Stimulated activated CD4-positive, alpha-beta T cell treated with anti-CD3 and anti-CD28 coated beads, Interleukin-1b, Interleukin-23, amount 100 ng/mL, for 48 hours (primary cell): ENCODE data around the gene CTXND1.
A peak's percentile ranks its signal among the peaks of the same experiment; 100 is the strongest.

Experiments used
- DNase-seq: peaks from one replicate; pipeline ENCODE4 v3.0.0-alpha.2; 2020

The CTXND1 gene

DNA sequence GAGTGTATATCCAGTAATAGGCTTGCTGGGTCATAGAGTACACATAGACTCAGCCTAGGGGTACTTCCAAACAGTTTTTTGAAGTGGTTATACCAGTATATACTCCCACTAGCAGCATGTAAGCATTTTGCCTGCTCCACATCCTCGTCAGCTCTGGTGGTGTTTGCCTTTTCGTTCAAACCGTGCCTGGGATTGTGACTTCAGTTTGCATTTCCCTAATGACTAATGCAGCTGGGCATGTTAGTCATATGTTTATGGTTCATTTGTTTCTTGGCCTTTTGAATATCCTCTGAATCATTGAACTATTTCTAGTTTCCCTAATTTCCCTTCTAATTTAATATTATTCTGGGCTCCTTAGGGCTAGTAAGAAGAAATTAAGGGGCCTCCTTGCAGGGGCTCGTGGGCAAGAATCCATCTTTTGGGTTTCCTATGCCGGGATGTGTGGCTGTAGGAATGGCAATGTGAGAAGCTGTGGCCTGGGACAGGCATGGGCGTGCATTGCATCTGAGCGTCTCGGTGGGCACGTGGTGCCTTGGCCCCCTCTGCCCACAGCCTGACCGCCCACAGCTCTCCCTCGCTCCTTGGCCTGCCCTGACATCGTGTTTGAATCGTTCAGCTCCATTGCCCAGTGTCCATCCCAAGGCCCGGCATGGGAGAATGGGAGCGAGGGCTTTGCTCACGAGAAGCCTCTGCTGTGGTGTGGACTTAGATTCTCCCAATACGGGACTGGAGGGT lies 72.8 kb downstream of the CTXND1 start:
- no peak for DNase-seq

DNA sequence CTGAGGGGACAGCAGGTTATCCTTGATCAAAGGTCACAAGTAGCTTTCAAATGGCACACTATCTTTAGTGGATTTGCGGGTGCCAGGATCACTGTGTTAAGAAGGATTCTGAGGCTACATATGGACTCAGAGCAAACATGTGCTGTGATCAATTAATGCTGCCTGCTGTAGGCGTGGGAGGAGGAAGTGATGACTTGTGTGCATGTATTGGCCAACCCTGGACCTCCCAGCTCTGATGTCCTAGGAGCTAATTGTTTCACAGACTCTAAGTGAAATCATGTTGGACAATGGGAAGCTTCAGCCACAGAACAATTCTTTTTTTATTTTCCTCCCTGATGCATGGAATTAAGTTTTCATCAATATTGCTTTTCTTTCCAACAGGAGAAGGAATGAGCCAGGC lies 74.9 kb downstream of the CTXND1 start:
- no peak for DNase-seq

DNA sequence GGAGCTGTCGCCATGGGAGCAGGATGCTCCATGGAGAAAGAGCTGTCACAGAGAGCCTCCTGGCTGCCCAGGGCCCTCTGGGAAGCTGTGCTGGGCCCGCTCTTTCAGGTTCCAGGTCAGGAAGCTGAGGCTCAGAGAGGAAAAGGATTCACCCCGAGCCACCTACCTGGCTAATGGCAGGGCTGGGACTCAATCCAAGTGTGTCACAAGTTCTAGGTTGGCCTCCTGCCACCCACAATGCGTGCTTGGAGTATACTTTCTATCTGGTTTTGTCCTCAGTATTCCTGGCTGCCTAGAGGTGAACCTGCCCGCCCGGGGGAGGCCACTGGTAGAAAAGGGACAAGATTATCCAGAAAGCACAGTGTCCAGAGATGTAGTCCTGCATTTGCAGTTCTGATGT lies 75.6 kb downstream of the CTXND1 start:
- DNase-seq: no peak

DNA sequence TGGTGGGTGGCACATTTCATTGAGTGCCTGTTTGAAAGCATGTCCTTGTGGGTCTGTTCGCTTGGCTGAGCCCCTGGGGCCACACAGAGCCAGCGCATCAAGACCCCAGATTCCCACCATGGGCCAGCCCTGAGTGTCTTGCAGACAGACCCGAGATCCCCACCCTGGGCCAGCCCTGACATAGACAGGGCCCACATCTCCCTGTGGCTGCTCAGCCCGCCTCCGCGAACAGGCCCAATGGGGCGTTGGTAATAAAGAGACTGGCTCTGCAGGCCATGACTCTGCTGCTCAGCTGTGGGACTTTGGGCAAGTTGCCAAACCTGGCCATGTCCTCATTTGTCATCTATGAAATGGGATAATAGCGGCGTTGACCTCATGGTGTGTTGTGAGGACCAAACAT lies 76.6 kb downstream of the CTXND1 start:
- no peak for DNase-seq

DNA sequence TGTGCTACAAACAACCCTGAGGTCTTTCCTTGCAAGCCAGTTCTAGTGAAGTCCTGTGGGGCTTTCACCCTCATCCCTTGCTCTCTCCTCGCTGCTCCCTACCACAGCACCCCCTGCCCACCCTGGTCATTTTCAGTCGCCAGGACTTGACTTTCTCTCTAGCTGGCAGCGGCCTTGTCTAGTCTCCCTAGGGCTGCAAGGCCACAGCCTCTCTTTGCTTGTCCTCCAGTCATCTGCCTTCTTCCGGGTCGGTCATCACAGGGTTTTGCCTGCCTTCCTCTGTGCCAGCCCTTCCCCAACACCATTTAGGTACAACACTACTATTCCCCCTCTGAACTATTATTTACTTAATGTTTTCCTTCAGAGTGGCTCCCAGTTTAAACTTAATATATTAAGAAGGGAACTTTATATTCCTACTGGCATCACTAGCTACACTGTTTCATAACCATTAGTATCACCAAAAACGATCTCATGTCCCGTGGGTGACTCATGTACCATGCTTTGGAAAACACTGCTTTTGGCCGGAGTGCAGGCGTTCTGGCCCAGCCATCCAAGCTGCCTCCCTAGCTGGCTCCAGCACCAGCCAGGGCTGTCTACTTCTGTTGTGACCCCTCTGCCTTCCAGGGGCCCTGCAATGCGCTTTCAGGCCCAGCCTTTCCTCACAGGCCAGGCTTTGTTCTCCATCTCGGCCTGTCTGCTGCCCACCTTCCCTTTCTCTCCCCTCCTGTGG lies 77.8 kb downstream of the CTXND1 start:
- no peak for DNase-seq

DNA sequence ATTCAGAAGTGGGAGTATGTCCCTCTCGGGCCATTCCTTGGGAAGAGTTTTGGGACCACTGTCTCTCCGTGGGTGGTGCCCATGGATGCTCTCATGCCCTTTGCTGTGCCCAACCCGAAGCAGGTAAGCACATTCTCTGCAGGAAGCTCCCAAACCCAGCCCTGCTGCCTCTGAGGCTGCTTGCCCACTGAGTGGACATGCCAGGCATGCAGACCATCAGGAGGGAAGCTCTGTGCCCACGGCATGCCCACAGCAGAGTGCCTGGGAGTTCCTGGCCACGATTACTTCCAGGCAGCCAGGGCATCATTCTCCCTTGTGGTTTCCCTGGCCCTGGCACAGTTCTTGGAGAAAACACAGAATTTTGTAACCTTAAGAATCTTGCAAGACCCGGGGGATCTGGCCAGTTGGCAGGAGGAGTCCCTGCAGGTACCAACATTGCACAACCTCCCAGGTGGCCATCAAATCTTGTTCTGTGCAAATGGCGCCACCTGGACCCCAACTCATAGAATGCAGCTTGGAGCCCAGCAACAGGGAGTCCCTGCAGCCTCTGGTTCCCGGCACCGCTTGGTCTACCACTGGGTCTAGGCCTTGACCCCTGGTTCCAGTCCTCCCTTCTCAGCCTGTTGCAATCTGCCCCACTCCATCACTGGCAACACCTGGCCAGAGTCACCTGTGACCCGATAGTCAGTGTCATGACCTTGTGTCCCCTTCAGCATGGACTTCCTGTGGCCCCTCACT lies 78.8 kb downstream of the CTXND1 start:
- DNase-seq: peak; percentile 76

DNA sequence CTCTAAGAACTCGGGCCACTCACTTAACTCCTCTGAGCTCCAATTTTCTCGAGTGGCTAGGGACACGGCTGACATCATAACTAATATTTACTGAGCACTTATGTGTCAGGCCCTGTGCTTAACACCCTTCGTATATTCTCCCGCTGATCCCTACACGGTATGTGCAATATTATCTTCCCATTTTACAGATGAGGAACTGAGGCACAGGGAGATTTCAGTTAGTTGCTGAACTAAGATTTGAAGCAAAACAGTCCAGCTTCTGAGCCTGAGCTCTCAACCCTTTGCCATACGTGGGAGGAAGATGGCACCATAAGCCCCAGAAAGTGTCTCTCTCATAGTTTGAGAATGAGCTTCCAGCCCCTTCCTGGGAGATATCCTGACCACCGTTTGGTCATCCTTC lies 79.6 kb downstream of the CTXND1 start:
- no peak for DNase-seq

DNA sequence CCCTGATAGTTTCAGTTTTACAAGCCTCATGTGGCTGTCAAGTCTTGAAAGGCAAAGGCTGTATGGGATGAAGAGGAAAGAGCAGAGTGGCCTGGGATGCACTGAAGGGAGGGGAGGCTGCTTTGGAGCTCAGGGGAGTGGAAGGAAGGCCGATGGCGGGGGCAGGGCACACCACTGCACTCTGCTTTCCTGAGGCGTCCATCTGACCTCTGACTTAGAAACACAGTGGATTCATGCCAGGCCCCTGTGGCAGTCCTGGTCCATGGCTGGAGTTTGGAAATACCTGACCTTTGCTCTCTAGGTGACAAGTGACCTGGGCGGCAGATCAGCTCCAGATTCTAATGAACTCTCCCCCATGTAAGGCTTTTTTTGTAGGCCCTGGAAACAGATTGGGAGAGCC lies 80.2 kb downstream of the CTXND1 start:
- DNase-seq: no peak

DNA sequence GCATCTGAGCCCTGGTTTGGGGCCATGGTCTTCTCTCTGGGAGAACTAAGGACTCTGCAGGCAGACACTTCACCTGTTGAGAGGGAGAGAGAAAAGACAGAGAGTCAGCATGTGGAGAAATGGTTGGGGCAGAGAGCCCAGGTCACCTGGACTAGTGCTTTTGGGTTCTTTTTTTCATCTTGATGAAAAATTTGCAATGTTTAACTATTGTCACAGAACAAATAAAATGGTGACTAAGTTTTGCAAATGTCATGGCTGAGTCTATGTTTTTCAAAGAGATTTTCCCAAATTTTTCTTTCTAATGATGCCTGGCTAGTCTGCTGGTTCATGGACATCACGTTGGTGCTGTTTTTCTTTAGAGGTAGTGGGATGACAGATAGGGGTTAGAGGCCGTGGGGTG lies 81.4 kb downstream of the CTXND1 start:
- DNase-seq: no peak

DNA sequence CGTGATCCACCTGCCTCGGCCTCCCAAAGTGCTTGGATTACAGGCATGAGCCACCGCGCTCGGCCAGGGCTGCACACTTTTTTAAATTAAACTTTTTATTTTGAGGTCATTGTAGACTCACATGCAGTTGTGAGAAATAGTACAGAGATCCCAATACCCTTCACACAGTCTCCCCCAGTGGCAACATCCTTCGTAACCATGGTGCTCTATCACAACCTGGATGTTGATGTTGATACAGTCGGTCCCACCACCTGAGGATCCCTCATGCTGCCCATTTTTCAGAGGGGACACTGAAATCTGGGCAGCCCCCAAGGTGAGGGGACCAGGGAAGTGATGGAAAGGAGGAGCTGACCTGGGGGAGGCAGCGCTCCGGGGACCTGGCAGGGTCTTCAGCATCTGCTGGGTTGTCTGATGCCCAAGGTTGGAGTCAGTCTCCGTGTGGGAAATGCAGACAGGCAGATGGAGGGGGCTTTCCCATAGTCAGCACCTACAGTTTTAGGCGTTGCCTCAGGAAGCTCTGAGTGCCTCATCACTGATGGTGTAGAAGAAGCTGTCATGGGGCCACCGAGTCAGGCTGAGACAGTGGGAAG lies 82.2 kb downstream of the CTXND1 start:
- DNase-seq: no peak

DNA sequence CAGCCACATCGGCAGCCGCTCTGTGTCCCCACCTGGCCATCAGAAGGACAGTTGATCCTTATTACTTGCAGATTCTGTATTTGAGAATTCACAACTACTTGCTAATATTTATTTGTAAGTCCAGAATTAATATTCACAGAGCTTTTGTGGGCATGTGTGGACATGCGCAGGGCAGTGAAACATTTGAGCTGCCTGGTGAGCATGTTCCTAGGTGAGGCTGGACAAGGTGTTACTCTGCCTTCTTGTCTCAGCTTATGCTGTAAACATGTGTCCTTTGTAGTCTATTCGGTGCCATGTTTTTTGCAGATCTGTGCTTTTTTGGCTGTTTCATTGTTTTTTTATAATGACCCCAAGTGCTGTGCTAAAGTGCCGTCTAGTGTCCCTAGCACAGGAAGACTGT lies 83.6 kb downstream of the CTXND1 start:
- DNase-seq: no peak

DNA sequence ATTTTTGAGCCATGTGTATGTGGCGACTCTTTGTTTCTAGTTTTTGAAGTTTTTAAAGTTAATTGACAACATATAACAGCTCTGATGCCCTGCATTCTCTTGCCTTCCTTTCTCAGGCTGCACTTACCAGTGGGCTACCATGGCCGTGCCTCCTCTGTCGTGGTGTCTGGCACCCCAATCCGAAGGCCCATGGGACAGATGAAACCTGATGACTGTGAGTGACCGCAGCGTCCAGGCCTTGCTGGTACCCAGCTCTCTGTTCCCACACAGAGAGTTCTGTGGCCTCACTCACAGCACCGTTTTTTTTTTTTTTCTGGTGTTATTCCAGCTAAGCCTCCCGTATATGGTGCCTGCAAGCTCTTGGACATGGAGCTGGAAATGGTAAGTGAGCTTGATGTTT lies 84.1 kb downstream of the CTXND1 start:
- DNase-seq: no peak

DNA sequence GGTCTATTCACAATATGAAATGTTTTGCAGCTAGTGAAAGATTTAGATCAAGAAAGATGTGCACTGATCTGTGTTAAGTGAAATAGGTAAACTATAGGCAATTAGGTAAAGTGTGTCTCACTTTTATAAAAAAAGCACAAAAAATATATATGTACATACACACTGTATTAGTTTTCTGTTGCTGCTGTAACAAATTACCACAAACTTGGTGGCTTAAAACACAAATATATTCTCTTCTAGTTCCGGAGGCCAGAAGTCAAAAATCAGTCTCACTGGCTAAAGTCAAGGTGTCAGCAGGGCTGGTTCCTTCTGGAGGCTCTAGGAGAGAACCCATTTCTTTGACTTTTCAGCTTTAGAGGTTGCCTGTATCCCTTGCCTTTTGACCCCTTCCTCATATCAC lies 88.1 kb downstream of the CTXND1 start:
- no peak for DNase-seq

DNA sequence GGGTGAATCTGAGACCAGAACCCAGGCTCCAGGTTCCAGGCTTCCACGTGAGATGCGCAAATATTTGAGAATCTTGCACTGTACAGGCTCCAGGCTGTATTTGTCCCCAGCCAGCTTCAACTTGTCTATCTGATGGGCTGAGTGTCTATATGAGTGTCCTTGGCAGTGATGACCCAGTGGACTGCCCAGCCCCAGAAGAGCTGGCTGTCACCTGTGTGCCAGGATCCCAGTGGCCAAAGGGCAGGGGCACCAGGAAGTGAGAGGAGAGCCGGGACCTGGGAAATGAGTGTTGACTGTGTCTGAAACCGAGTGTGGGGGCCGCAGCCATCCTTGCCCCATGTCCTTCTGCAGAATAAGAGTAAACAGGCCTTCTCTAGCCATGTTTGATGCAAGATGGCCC lies 88.8 kb downstream of the CTXND1 start:
- DNase-seq: no peak

DNA sequence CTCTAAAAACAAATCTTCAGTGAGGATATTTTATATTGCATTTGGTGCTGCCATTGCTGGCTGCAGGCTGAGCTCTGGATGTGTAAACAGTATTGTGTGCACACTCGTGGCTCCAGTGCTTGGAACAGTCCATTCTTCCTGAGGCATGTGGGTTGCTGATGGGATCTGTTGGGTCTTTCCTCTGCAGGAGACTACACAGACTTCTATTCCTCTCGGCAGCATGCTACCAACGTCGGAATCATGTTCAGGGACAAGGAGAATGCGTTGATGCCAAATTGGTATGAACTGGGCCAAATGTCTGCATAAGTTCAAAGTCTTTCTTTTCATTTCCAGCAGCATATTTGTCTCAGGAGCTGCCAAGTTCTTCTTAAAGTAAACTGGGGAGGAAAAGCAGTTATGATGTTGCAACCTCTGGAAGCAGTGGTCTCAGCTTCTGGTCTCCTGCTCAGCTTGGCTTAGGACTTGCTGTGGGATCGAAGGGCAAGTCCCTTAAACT lies 89.9 kb downstream of the CTXND1 start:
- no peak for DNase-seq

DNA sequence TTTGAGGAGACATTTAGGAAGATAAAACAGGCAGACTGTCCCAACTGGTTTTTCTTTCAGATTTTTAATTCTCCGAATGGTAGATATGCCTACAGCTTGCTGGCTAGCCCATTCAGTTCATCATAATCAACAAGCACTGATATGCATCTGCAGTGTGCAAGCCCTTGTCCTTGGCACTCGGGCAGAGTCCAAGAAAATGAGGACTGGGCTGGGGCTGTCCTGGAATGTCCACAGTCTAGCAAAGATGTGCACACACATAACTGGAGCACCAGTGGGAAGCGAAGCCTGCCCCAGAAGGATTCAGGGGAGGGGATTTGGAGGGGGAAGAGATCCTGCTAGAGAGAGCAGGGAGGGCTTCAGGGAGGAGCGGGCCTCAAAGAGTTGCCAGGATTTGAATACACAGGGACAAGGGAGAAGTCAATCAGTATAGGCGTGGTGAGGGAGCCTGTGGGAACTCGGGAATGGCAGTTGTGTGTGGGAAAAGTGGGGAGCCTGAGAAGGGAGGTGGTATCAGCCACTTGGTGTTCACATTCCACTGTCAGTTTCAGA lies 90.5 kb downstream of the CTXND1 start:
- no peak for DNase-seq

DNA sequence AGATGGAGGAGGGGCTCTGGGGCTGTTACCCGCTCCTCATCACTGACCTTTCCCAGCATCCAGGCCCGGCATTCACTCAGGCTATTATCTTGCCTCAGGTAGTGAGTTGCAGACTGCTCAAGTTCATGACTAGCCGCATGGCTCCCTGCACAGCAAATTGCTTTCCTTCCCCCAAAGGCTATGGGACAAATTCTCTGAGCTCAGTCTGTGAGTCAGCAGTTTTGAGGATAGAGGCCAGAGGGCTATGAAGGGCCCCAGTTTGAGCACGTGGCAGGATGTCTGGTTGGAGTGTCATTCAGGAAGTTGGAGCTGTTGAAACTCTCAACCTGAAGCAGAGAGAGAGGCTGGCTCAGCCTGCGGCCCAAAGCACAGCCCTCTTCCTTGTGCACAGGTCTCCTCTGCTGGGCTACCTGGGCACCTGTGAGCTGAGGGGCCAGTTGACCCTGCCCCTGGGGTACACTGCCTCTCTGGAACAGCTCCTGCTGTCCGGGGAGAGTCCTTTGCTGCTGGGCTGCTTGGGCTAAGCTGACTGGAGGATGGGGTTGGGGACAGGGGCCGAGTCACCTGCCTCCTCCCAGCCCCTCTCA lies 91.3 kb downstream of the CTXND1 start:
- DNase-seq: peak; percentile 60

DNA sequence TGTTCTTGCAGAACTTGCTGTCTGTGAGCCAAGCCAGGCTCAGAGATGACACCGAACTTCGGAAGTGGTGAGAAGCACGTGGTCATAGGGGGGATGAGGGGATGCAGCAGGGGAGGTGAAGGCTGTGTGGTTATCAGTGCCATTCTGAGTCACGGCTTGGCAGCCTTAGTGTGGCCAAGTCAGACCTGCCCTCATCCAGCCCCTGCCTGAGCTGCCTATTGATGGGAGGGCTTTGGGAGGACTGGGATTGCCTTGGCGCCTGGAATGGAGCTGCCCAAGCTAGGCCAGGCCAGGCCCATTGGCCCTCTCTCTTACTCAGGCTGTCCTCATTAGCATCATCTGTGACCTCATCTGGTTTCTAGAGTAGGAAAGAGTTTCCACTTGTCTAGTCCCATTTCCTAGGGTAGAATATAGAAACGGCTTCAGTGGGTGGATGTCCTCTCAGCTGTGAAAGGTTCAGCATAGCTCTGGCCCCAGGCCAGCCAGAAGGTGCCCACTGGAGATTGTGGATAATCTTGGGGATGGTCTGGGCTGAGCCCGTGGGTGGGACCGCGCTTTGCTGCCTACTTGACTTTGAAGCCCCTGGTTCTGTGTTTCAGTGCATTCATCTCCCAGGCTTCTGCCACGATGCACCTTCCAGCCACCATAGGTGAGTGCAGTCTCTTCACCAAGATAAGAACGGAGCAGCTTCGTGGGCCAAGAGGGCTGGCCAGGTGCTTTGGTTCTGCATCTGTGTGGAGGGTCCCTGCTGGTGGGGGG lies 92.0 kb downstream of the CTXND1 start:
- no peak for DNase-seq

DNA sequence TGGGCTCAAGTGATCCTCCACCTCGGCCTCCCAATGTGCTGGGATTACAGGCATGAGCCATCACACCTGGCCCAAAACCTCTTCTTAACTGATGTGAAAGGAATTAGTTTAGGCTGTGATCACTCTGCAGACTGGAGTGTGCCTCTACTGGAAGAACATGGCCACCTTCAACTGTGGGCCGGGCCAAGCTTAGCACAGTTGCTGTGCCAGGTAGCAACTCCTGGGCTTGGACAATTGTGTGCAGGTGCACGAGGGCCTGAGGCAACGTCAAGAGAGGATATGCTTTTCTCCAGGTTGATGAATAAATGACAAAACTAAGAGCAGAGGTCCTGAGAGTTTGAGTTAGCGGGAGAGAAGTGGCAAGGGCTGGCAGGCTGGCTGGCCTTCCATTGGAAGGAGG lies 92.7 kb downstream of the CTXND1 start:
- DNase-seq: no peak

DNA sequence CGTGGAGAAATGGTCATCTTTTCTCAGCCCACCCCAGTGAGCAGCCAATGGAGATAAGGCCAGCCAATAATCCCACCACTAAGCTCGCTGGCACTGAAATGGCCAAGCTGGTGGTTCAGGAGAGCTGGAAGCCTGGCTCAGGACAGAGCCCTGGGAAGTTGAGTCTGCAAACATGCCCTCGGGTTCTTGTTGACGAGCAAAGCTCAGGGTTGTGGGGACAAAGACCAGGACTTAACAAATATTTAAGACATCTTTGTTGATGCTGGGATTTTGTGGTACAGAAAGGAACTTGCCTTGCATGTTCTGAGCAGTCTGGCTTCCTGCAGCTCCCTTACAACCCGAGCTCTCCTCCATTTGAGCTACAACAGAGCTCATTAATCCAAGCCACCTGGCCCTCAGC lies 94.8 kb downstream of the CTXND1 start:
- no peak for DNase-seq

DNA sequence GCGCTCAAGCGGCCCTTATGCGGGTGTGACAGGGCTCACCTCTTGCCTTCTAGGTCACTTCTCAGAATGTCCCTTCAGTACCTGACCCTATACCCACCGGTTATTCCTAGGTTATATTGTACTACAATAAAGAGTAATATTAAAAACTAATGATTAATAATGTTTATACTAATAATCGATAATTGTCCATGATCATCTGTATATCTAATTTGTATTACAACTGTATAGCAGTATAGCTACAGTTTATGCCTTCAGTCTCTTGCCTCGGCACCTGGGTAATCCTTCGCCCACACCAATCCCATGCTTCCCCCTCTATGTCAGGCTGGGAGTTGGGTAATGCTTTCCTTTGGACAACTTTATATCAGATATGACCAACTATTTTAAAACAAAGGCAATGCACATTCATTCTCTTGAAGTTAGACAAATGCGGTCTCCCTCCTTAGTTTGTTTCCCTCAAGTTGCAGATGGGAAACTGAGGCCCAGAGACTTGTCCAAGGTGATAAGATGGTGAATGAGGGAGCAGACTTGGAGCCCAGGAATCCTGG lies 95.8 kb downstream of the CTXND1 start:
- no peak for DNase-seq
